ENCODE measurements around the gene PHRF1.

PHRF1 gene, protein sequence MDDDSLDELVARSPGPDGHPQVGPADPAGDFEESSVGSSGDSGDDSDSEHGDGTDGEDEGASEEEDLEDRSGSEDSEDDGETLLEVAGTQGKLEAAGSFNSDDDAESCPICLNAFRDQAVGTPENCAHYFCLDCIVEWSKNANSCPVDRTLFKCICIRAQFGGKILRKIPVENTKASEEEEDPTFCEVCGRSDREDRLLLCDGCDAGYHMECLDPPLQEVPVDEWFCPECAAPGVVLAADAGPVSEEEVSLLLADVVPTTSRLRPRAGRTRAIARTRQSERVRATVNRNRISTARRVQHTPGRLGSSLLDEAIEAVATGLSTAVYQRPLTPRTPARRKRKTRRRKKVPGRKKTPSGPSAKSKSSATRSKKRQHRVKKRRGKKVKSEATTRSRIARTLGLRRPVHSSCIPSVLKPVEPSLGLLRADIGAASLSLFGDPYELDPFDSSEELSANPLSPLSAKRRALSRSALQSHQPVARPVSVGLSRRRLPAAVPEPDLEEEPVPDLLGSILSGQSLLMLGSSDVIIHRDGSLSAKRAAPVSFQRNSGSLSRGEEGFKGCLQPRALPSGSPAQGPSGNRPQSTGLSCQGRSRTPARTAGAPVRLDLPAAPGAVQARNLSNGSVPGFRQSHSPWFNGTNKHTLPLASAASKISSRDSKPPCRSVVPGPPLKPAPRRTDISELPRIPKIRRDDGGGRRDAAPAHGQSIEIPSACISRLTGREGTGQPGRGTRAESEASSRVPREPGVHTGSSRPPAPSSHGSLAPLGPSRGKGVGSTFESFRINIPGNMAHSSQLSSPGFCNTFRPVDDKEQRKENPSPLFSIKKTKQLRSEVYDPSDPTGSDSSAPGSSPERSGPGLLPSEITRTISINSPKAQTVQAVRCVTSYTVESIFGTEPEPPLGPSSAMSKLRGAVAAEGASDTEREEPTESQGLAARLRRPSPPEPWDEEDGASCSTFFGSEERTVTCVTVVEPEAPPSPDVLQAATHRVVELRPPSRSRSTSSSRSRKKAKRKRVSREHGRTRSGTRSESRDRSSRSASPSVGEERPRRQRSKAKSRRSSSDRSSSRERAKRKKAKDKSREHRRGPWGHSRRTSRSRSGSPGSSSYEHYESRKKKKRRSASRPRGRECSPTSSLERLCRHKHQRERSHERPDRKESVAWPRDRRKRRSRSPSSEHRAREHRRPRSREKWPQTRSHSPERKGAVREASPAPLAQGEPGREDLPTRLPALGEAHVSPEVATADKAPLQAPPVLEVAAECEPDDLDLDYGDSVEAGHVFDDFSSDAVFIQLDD (N-terminal part only)

GRCh38 chr11:575996-576768 is at the start of gene PHRF1:
Gene PHRF1, plus strand, starts transcription at chr11:576470. Its CDS starts 5,043 bp downstream, at chr11:581513.
- ATAC-seq, result peak; percentile 92
- DNase-seq, result peak; percentile 97

DNA sequence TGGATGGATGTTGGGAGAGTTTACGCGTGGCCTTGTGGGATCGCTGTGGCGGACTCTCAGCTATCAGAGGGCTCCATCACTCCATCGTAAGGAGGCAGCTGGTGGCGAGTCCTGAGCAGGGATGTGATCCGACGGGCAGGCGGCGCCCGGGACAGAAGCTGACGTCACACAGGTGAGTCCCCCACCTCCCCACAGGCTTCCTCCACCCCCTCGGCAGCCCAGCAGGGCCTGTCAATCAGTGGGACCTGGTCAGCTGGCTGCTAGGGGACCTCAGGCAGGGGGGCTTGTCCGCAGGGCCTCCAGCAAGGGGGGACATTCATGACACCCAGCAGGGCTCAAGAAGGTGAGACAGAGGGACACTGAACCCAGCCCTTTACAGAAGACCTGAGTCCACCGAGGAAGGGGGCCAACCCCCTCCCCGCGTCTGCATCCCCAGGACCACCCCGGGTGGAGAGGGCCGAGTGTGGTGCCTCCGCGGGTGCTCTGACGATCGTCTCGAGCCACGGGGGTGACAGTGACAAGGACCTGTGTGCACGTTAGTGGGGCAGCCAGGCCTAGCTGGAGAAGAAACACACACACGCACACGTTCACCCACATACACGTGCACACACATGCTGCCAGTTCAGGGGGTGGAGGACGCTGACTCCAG is 48.0 kb upstream of the PHRF1 start:
- no peak for DNase-seq

GRCh38 chr11:528815-529727 is 47.2 kb upstream of the PHRF1 start:
- no peak for ATAC-seq
- no peak for DNase-seq

More for the DNA sequence above, 48.0 kb upstream of the PHRF1 start:
- peak; percentile 2 for ATAC-seq

DNA sequence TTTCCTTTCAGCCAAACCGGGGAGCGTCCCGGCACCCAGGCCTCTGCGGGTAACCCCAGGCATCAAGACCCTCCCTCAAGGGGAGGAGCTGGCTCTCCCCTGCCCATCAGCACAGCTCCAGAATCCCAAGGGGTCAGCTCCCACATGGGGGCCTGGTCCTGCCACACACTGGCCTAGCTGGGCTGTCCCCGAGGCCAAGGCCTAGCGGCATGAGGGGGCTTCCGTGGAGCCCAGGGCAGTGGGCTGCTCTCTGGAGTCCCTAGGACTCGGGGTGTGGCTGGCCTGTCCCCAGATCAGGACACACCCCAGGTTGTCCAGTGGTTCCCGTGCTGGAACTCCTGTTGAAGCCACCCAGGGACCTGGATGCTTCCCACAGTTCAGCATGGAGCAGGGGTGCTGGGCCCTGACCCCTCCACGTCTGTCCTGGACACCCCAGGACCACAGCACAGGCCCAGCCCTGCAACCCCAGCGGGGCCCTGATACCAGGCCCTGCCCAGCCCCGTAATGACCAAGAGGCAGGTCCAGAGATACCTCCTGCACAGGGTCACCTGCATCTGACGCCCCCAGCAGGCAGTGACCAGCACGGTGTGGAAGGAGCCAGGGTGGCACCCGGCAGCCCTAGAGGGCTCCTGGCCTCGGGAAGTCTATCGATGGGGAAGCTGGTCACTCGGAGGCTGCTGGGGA is 46.4 kb upstream of the PHRF1 start:
- DNase-seq, result no peak
- ATAC-seq, result no peak

DNA sequence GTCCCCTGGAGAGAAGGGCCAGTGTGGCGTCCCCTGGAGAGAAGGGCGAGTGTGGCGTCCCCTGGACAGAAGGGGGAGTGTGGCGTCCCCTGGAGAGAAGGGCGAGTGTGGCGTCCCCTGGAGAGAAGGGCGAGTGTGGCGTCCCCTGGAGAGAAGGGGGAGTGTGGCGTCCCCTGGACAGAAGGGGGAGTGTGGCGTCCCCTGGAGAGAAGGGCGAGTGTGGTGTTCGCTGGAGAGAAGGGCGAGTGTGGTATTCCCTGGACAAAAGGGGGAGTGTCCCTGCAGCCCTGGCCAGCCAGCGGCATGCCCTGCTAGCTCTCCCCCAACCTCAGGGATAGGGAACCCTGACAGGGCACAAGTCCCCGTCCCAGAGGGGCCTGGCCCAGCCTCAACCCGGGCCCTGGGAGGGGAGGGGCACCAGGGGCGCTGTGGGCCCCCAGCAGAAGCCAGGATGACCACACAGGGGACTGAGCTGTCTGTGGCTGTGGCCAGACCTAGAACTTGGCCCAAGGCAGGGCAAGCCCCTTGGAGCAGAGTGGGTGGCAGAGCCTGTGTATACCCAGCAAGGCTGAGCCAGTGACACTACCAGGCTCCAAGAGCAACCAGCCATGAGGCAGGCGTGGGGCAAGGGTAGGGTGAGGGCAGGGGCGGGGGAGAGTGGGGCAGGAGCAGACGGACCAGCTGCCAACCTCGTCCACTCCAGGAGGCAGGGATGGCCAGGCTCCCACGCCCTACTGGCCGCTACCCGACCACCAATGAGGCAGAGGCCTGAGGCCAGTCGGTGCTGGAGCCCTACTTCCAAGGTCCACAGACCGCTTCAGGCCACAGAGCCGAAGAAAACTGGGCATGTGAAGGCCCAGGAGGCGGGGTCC is 45.1 kb upstream of the PHRF1 start:
- no peak for DNase-seq
- no peak for ATAC-seq

DNA sequence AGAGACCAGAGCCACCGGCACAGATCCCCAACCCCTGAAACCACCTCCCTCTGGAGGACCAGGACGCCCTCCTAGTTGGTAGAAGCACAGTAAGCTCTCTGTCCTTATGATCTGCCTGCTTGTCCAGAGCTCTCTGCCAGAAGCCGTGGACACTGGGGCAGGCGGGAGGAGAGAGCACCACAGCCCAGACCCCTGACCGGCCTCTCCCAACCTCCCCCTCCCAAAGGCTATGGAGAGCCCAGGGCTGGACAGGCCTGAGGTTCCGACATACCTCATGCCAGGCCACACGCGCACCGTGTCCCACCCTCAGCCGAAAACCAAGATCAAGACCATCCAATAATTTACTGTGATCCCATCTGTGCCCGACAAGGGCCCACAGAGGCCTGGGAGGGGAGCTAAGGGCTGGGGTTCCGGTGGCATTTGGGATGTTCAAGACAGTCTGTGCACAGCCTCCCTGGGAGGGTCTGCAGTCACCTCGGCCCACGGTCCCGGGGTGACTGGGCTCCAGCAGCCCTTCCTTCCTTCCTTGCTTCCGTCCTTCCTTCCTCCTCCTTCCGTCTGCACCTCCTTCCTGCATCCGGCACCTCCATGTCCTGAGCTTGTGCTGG is 44.2 kb upstream of the PHRF1 start:
- no peak for ATAC-seq
- DNase-seq, result no peak

DNA sequence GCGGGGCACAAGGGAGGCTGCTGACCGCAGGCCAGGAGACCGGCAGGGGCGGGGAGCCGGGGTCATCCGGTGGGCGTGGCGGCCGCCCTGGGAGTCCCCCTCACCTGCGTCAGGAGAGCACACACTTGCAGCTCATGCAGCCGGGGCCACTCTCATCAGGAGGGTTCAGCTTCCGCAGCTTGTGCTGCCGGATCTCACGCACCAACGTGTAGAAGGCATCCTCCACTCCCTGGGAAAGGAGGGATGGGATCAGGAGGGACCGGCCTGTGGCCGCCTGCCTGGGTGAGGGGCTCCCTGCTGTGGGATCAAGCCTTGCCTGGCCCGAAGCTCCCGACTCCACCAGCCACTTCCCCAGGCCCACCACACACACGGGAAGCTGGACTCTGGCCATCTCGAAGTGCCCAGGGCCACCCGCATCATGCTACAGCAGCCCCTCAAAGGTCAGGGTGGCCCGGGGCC is 43.7 kb upstream of the PHRF1 start:
- no peak for DNase-seq
- ATAC-seq, result no peak

- DNase-seq (no peak), ATAC-seq (no peak)
These were observed 43.2 kb upstream of the PHRF1 start for GRCh38 chr11:532986-533585.

DNA sequence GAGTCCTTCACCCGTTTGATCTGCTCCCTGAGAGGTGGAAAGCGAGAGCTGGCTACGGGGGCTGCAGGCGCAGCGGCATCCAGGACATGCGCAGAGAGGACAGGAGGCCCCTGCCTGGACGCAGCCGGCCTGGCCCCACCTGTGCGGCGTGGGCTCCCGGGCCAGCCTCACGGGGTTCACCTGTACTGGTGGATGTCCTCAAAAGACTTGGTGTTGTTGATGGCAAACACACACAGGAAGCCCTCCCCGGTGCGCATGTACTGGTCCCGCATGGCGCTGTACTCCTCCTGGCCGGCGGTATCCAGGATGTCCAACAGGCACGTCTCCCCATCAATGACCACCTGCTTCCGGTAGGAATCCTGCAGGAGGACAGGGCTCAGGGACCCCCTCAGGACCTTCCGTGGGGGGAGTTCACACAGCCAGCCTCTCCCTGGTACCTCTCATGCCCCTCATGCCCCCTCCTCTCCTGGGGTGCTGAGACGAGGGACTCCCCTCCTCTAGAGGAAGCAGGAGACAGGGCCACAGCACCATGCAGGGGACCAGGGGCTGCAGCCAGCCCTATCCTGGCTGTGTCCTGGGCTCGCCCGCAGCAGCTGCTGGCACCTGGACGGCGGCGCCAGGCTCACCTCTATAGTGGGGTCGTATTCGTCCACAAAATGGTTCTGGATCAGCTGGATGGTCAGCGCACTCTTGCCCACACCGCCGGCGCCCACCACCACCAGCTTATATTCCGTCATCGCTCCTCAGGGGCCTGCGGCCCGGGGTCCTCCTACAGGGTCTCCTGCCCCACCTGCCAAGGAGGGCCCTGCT is 42.5 kb upstream of the PHRF1 start:
- no peak for ATAC-seq
- no peak for DNase-seq

GRCh38 chr11:534396-535209 is 41.7 kb upstream of the PHRF1 start:
- ATAC-seq (no peak), DNase-seq (peak; percentile 48)

GRCh38 chr11:535210-535518 is 41.1 kb upstream of the PHRF1 start:
- peak; percentile 3 for ATAC-seq

DNA sequence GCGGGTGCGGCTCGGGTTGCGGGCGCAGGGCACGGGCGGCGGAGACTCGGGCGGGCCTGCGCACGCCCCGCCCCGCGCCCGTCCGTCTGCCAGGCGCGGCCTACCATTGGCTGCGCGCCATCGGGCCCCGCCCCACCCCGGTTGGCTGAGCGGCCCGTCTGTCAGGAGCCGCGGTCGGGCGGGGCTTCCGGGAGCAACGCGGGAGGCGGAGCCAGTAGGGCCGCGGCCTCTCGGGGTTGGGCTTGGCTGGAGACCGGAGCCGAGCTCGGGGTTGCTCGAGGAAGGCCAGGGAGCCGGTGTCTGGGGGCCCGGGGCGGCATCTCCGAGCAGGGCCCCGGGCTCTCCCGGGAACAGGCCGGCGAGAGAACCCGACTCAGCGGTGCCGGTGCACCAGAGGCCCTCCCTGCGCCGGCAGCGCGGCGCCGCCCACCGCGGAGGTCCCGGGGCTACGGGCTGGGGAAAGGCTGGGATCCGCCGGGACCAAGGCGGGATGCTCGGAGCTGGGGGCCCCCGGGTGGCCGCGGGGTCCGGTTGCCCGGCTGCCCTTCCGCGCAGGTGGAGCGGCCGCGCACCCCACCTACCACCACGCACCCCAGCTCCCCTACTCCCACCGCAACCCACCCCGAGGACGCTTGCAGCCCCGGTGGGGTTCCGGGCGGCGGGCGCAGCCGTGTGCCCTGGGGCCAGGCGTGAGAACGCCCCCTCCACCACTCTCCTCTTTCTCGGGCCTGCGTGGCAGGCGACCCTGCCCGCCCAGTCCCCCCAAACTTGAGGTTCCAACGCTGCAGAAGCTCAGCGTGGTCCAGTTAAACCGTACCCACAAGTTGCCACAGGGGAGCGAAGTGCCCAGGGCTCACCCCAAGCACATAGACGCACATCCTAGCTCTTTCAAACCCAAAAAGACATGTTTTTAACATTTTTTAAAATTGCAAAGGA is 40.5 kb upstream of the PHRF1 start, which contains the start of gene HRAS:
Gene HRAS, minus strand, starts transcription at position 58 of the 936 bp plus-strand sequence.
- DNase-seq, result peak; percentile 98
- ATAC-seq, result peak; percentile 90

More at GRCh38 chr11:535210-535518, 41.1 kb upstream of the PHRF1 start:
- DNase-seq, result no peak

DNA sequence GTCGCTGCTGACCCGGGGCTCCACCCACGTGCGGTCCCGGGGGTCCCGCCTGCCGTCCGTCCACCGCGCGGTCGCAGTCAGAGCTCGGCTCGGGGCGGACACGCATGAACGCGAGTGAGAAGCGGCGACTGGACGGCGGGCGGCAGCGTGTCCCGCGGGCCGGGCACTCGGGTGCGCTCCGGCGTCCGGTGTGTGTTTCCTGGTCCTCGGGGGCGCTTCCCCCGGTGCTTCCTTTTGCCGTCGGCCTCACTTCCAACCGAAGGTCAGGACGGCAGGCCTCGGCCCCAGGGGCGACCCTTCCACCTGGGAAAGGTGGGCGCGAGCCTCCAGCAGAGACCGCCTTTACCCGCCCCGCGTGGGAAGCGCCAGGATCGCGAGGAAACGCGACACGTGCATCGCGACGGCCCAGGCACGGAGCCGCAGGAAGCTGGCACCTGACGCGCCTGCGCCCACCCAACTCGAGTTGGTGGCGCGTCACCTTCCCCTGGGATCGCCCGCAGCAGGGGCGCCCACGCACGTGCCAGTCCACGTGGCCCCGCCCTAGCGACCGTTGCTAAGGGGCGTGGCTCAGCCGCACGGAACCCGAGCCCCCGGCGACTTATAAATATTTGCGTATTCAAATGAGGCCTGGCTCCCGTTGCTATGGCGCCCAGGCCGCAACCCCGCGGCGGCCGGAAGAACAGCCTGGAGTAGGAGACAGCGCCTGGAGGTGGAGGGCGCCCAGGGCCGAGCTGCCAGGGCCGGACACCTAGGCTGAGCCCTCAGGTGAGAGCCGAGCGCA is 39.2 kb upstream of the PHRF1 start, which contains the start of gene LRRC56:
Gene LRRC56, plus strand, starts transcription at position 687 of the 781 bp plus-strand sequence. CDS start 3,158 bp downstream, outside the sequence.
- ATAC-seq (peak; percentile 45), DNase-seq (peak; percentile 94)

All from stimulated activated naive CD8-positive, alpha-beta T cell treated with anti-CD3 and anti-CD28 coated beads, Interleukin-15, Interleukin-2, amounts not matched to agents 100 U/mL and 50 U/mL, for 24 hours (primary cell).